ENCODE measurements around the gene SERPINE2.
A peak's percentile ranks its signal among the peaks of the same experiment; 100 is the strongest.
"Not testable (repeated sequence)": the region's sequence is repeated elsewhere in the genome, so short reads cannot be mapped to it uniquely, and the experiment has no call there.

Gene SERPINE2

GRCh38 chr2:224009605-224010315, 29.3 kb downstream of the SERPINE2 start:
- DNase-seq = no peak

- DNase-seq = no peak
Measured at GRCh38 chr2:224008702-224009261, 30.3 kb downstream of the SERPINE2 start.

- DNase-seq = no peak
Measured at GRCh38 chr2:224004105-224004695, 34.9 kb downstream of the SERPINE2 start.

GRCh38 chr2:224000662-224001061, 38.4 kb downstream of the SERPINE2 start:
- DNase-seq = not testable (repeated sequence)

- no peak for DNase-seq
Measured at GRCh38 chr2:223999862-224000261, 39.2 kb downstream of the SERPINE2 start.

GRCh38 chr2:223998948-223999347, 40.1 kb downstream of the SERPINE2 start:
- no peak for DNase-seq

- no peak for DNase-seq
Measured at GRCh38 chr2:223997938-223998337, 41.1 kb downstream of the SERPINE2 start.

GRCh38 chr2:223996391-223996790, 42.7 kb downstream of the SERPINE2 start:
- no peak for DNase-seq

GRCh38 chr2:223995569-223995968, 43.5 kb downstream of the SERPINE2 start:
- no peak for DNase-seq

GRCh38 chr2:223994562-223995162, 44.4 kb downstream of the SERPINE2 start:
- no peak for DNase-seq

- peak; percentile 61 for DNase-seq
Measured at GRCh38 chr2:223993634-223994232, 45.4 kb downstream of the SERPINE2 start.

- no peak for DNase-seq
Measured at GRCh38 chr2:223991611-223992010, 47.5 kb downstream of the SERPINE2 start.

- DNase-seq = no peak
Measured at GRCh38 chr2:223989856-223990232, 49.2 kb downstream of the SERPINE2 start.

- no peak for DNase-seq
Measured at GRCh38 chr2:223989206-223989855, 49.8 kb downstream of the SERPINE2 start.

- no peak for DNase-seq
Measured at GRCh38 chr2:223981241-223981640, 57.8 kb downstream of the SERPINE2 start.

- no peak for DNase-seq
Measured at GRCh38 chr2:223980803-223981202, 58.3 kb downstream of the SERPINE2 start.

- DNase-seq = no peak
Measured at GRCh38 chr2:223980397-223980735, 58.7 kb downstream of the SERPINE2 start.

- DNase-seq = no peak
Measured at GRCh38 chr2:223979730-223980396, 59.2 kb downstream of the SERPINE2 start.

- DNase-seq = no peak
Measured at GRCh38 chr2:223978451-223978850, 60.6 kb downstream of the SERPINE2 start.

- DNase-seq = no peak
Measured at GRCh38 chr2:223976635-223977226, 62.4 kb downstream of the SERPINE2 start.

GRCh38 chr2:223973606-223974005, 65.5 kb downstream of the SERPINE2 start:
- DNase-seq = no peak

GRCh38 chr2:223972656-223973102, 66.4 kb downstream of the SERPINE2 start:
- DNase-seq = no peak
